Measurements from ENCODE around the gene BRD3.
A peak's percentile ranks its signal among the peaks of the same experiment; 100 is the strongest.

BRD3 gene

DNA sequence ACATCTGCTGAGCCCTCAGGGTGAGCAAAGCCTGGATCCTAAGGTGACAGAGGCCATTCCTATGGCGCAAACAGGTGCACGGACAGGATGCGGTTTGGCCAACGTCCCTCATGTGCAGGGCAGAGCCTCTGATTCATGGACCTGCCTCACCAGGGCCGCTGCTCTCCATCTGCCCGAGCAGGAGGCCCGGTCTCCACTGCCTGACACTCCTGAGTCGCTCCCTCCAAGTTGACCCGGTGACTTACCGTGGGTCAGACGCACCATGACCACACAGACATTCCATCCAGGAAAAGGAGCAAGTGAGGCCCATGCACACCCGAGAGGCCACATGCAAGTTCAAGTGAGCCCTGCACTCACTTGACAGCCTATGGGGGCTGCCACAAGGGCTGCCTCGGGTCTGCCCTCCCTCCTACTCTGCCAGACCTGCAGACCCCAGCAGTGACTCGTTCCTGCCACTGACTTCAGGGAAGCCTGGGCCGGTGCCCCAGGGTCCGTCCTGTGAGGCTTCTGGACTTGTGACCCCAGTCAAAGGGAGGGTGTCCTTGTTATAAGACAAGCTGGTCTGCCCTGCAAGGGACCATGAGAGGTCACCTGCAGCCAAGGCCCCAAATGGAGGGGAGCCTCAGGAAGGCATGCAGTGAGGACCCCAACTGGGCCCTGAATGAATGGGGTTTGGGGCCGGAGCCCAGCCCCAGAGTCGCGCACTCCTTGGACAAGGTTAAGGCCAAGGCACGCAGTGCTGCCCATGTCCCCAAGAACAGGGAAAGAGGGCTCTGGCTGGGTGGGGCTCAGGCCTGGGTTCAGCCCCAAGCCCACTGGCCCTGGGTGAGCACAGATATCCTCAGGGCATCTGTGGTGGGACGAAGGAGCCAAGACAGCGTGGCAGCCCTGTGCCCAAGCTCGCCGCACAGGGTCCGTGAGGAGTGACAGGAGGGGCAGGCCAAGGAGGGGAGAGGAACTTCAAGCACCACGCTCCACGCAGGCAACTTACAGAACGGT lies 32.5 kb downstream of the BRD3 start:
- no peak for DNase-seq

DNA sequence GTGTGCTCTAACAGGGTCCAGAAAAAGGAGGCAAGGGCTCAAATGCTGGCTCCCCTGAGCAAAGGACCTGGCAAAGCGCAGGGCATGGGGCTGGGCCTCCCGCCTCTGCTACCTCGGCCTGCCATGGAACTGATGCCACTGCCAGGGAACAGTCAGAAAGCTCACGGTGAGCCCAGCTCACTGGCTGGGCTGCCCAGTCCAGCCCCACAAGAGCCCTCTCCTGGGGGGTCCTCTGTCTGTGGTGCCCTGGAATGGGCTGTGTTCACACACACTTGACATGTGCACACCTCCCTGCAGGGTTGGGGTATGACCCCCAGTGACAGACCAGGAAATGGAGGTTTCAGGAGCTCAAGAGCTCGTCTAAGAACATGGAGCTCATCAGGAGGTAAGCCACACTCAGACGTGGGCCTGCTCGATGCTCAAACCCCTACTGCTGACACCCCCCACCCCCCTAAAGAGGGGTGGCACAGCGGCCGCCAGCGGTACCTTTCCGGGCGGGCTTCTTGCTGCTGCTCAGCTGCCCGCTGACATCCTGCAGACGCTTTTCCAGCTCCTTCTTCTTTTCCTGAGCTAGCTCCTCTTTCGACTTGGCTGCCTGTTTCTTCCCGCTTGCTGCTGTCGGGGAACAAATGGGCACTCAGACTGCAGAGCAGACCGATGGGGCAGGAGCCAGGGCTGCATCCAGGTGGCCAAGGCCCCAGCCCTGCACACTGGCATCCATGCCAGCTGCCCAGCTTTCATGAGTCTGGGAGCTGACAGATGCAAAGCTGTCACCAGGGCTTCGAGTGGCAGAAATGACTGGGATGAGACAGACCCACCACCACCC lies 33.4 kb downstream of the BRD3 start:
- no peak for DNase-seq

DNA sequence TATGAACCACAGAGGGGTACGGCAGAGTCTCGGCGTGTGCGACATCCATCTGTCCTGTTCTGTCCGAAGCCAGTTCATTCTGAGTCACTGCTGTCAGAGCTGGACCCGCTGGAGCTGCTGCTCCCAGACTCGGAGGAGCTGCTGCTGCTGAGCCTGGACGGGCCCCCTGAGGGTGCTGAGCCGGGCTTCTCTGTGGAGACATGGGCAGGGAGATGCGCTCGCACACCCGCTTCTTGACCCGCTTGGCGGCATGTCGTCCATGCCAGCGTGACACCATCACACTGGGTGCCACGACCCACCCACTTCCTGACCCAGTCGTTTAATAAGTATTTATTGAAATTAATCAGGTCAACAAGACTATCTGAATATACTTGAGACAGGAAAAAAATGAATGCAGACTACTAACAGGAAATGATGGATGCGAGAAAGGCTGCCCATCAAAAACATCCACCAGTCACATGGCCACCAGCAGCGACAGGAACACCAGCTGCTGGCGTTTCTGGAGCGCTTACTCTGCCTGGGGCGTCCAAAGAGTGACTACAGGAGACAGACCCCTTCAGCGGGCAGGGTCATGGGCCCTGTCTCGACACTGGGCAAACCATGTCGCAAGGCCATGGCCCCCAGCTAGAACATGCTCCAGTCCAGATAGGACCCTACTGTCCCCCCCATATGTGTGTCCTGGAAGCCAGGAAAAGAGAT lies 34.2 kb downstream of the BRD3 start:
- DNase-seq = no peak

- no peak for DNase-seq
Measured at GRCh38 chr9:134032456-134033222, 35.2 kb downstream of the BRD3 start.

GRCh38 chr9:134031783-134032182 lies 36.0 kb downstream of the BRD3 start:
- DNase-seq = no peak

DNA sequence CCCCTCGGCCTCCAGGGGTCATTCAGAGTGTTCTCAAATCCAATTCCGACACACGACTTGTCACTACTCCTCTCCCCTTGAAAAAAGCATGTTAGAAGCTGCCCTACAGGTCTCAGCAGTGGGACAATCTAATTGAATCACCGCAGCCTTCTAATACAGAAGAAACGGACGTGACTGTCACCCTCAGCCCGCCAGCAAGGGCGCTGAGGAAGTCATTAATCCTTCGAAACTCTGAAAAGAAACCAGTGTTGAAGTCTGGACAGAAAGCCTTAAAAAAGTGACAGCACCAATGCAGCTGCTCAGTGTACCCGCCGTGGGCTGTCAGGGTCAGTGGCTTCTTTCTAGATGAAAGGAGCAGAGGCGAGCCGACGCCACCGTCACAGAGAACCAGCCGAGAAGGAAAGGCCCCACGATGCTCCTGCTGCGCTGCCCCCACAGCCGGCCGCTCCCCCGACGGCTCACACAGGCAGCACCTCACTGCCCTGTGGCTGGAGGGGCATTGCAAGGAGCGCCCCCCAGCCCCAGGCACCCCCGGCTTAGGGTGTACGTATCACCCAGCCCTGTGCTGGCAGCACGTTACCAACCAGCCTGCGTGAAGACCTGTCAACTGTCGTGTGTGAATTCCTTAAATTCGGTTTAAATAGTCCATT lies 36.9 kb downstream of the BRD3 start:
- no peak for DNase-seq

DNA sequence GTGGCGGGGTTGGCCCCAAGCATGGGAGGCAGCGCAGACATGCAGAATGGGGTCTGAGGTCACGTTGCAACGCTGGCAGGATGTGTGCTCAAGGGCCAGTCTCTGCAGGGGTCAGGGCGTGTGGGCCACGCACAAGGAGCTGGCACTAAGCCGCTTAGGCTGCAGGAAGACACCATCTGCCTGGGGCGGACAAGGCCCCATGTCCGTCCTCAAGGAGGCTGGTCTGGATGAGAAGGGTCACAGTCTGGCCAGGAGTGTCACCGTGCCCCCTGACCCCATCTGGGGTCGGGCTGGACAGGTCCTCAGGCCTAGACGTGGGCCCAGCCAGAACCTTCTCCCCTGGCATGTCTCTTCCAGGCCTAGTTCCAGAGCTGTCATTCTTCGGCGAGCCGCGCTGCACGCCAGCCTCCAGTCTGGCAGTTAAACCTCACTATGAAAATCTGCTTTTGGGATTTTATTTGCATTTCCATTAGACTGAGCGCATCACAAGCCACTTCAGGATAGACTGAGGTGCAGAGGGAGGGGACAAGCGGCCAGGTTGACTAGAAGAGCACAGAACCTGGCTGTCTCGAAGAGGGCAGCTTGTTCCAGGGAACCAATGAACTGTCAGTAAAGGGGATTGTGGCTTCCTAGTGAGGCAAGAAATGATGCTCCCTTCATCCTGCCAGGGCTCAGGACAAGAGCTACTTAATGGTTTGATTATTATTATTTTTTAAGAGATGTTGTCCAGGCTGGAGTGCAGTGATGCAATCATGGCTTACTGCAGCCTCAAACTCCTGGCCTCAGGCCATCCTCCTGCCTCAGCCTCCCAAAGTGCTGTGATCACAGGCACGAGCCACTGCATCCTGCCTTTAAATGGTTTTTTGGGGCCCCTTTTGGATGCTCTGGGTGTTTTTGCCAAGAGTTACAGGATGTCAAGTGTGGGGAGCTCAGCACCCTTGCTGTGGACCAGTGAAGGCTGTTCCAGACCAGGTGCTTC lies 38.3 kb downstream of the BRD3 start:
- DNase-seq = no peak

- no peak for DNase-seq
Measured at GRCh38 chr9:134028575-134029247, 39.1 kb downstream of the BRD3 start.

GRCh38 chr9:134028076-134028475 lies 39.8 kb downstream of the BRD3 start:
- DNase-seq = no peak

- no peak for DNase-seq
Measured at GRCh38 chr9:134027561-134027960, 40.3 kb downstream of the BRD3 start.

GRCh38 chr9:134026981-134027380 lies 40.8 kb downstream of the BRD3 start:
- no peak for DNase-seq

DNA sequence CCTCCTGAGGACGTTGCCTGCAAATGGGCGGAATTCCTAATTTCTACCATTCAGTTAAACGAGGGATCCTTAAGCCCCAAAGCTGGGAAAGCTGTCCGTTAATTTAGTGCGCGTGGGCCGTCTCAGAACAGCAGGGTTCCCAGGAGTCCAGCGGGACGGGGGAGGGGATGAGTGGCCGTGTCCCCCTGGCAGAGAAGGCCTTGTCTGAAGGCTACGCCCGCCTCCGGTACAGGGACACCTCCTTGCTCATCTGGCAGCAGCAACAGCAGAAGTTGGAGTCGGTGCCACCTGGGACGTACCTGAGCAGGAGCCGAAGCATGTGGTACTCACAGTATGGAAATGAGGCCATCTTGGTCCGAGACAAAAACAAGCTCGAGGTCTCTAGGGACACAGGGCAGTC lies 41.2 kb downstream of the BRD3 start:
- no peak for DNase-seq

- peak; percentile 42 for DNase-seq
Measured at GRCh38 chr9:134025606-134026541, 42.0 kb downstream of the BRD3 start.

DNA sequence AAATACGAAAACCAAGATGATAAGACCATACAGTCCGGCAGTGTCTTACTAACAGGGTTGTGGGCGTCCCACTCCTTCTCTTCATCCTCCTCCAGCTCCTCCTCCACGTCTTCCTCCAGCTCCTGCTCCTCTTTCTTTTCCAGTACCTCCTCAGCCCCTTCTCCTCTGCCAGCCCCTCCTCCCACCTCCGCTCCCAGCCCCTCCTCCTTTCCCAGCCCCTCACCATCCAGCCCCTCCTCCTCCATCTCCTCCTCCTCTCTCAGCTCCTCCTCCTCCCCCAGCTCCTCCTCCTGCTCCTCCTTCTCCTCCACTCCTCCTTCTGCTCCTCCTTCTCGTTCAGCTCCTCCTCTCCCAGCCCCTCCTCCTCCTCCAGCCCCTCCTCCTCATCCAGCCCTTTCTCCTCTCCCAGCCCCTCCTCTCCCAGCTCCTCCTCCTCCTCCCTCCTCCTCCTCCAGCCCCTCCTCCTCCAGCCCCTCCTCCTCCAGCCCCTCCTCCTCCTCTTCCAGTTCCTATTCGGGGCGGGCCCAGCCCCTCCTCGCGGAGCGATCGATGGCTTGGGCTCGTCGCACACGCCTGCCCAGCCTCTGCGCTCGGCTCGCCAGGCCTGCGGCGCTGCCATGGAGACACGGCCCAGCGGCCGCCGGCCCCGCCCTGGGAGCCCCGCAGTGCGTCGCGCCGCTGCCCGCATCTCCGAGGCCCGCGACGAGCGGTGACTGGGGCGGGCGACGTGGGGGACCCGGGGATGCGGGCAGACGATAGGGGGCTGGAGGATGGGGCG lies 42.8 kb downstream of the BRD3 start, which contains the start of gene BRD3OS:
Gene BRD3OS (plus strand): TSS at position 654 of the 778 bp plus-strand sequence. CDS start 1,267 bp downstream, outside the sequence.
- peak; percentile 95 for DNase-seq

GRCh38 chr9:134024214-134024792 lies 43.5 kb downstream of the BRD3 start:
- no peak for DNase-seq

GRCh38 chr9:134014946-134015345 lies 52.9 kb downstream of the BRD3 start:
- DNase-seq = no peak

- no peak for DNase-seq
Measured at GRCh38 chr9:134011401-134011800, 56.4 kb downstream of the BRD3 start.
